EH (cell line): ENCODE results near the gene FAM151A.

Experiments
- DNase-seq: peaks from one replicate; pipeline ENCODE4 v3.0.0-alpha.2; 2015; ENCODE audit warnings: low read depth

Gene FAM151A

DNA sequence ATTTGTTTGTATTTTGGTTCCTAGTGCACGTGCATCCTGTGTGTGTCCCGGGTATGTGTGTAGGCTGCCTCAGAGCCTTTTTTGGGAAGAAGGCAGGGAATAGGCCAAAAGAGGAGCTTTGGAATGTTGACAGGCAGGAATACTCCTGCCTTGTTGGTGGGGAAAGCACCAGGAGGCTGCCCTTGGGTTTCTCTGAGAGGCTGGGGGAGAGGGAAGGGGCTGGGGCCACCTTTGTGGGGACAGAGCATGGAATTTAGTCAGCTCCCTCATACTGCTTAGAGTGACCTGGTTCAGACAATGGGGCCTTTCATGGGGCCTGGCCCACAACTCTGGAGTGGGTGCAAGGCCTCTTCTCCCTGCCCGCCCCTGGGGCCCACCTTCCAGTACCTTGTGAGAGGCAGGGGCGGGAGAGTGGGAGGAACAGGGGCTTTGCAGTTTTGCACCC lies 44.0 kb downstream of the FAM151A start:
- peak; percentile 41 for DNase-seq

DNA sequence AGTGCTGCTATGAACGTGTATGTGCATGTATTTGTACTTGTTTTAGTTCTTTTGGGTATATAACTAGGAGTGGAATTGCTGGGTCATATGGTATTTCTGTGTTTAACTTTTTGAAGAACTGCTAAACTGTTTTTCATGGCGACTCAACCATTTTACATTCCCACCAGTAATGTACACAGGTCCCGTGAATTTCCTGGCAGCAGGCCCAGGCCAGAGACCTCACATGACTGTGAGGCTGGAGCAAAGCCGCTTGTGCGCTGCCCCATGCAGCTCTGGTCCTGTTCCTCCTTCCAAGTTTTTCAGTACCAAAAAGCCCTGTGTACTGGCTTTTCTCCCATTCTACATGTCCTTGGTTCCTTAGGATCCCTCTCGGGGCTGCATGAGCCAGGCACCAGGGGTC lies 45.7 kb downstream of the FAM151A start:
- DNase-seq, result peak; percentile 56

DNA sequence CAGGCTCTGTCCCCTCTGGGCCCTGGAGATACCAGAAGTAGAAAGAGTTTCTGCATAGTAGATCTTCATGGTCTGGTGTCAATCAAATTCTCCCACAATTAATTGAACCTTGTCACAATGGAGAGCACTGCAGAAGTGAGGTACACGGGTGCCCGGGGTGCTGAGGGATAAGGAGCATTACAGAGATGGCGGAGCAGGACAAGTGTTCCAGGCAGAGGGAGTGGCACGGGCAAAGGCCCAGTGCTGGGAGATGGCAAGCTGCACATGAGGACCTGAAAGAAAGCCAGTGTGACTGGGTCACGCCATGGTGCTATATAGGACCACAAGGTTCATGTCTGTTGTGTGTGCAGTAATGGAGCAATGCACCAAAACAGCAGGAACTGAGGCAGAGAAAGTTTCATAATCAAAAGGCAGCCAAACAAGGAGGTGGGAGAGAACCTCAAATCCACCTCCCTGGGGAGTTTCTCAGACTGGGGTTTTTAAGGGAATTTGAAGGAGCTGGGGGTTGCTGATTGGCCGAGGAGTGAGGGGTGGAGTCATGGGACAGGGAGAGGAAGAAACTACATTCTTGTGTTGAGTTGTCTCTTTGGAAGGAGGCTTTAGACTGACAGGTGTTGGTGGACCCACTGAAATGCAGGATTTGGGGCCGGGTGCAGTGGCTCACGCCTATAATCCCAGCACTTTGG lies 47.6 kb downstream of the FAM151A start:
- DNase-seq, result no peak

DNA sequence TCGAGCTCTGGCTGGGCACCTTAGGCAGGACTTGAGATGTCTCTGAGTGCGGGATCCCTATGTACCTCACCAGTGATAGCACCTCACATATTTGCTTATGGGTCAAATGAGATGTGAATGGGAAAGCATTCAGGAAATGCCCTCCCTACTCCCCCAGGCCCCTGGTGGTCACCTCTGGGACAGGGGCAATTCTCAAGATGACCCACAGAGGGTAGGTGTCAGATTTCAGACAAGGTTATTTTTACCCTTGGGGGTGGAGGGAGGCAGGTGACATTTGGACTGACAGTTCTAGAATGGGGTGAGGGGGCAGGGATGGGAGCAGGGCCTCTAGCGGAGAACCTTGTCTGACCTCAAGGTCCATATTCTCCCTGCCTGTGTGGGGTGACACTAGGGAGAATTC lies 48.2 kb downstream of the FAM151A start:
- DNase-seq, result no peak

DNA sequence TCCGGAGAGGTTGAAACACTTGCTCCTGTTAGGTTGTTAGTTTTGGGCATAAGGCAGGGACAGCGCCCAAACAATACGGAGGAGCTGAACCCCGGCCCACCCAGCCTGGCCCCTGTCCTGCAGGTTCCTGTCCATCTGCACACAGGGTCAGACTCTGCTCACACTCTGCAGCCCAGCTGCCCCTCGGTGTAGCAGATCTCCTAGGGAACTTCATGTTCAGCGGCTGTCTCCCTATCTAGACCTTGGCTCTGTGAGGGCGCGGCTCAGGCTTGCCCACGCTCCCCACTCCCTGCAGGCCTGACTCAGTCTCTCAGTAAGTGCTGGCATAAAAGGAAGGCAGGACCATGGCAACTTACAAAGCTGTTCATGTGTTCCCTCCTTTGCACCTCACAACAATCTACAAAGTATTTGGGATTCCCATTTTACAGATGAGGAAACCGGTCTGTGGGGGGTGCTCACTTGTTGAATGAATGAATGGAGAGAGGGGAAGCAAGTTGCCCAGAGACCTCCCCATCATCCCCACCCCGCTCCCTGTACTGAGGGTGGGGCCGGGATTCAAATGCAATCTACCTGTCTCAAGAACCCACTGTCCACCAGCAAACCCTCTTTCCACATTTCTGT lies 49.1 kb downstream of the FAM151A start:
- DNase-seq, result no peak

DNA sequence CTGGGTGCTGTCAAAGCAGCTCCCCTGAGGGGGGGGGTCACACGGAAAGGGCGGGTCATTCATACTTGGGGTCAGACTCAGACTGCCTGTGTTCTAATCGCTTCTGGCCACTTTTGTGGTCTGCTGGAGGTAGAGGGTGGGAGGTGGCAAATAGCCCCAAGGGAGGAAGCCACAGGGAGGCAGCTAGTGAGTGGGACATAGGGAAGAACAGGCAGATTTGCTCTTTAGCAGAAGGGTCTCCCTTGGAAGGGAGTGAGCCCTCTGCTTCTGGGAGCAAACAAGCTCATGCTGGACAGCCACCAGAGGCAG lies 50.8 kb downstream of the FAM151A start:
- no peak for DNase-seq

DNA sequence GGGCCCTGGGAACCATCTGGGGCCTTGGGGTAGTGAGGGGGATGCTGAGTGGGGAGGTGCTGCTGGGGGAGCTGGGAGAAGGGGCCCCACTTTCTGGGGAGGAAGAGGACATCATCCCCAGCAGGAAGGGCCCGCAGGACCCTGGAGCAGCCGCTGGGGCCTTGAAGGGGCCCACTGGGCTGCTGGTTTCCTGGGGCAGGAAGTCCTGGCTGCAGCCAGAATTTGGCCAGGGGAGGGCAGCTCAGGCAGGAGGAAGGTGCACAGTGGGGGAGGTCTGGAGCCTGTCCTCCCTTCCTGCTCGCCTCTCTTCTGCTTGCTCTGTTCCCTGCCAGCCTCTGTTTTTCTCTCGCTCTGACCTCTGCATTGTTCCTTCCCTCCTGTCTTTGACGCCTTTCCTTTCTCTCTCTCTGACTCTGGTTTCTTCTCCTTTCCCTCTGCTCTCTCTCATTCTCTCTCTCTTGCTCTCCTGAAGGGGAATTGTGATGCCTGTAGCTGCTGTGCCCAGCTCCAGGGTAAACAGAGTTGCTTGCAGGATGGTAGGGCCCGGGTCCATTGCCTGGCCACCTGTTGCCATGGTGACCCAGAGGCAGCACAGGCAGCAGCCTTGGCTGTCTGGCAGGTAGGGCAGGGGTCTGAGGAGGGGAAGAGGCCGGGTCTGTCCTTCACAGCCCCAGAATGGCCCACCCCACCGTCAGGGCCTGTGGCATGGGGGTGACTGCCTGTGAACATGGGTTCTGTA lies 51.4 kb downstream of the FAM151A start:
- no peak for DNase-seq

DNA sequence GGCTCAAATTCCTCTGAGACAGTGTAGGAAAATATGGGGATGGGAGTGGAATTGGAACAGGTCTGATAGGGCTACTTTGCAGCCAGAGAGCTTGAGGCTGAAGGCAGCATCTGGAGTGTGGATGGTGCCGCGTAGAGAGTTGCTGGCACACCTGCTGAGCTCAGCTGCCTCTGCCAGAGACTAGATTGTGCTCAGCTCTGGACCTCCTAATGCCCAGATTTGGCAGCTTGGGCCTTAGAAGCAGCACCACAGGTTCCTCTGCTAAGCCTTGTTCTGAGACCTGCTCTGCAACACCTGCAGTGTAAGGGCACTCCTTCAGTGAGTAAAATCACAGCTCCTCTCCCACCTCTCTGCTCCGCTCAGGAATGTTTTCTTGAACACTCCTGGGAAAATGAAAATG lies 52.0 kb downstream of the FAM151A start:
- DNase-seq, result no peak

DNA sequence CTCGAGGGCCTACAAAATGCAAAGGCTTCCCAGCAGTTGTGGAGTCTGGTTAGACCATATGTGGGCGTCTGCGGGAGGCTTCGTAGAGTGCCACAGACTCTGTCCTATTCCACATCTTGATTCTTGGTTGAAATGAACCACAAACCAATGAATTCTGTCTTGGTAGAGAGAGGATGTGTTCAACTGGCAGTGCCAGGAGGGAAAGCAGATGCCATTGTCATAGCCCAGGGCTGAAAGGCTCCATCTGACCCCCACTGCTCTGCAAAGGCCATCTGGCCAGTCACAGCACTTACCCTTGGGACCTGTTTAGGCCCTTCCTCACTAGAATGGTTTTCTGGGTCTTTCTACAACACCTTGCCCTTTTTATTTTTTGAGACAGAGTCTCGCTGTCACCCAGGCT lies 53.2 kb downstream of the FAM151A start:
- DNase-seq, result no peak

DNA sequence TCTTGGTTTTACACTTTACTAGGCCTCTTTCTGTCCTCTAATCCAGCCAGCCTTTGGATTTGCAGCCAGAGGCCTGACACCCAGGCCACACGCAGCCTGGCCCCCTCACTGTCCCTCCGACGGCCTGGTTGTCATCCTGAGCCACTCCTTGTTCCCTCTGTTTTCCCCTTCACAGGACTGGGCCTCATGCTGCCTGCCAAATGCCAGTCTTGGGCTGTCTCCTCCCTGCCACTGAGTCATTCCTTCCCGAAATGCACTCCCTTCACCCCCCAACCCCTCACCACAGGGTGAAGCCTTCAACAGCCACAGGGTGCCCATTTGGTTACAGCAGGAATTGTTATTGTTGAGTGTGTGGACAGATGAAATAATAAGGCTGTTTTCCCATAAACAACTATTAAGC lies 54.0 kb downstream of the FAM151A start:
- DNase-seq, result peak; percentile 67

DNA sequence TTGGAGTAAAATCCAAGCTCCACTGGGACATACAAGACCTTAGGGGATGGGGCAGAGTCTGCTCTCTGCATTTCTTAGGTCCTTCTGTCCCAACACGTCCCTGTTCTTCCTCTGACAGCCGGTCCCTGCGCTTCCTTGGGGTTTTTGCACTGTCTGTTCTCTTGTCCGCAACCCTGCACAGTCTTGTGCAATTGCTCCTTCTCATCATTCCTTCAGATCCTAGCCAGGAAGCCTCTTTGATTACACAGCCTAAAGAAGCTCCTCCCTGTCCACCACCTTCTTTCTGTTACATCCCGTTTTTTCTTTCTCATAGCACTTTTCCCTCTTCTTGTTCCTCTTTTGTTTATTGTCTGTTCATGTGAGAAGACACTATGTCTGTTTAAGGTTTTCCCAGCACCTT lies 55.4 kb downstream of the FAM151A start:
- DNase-seq, result peak; percentile 39

DNA sequence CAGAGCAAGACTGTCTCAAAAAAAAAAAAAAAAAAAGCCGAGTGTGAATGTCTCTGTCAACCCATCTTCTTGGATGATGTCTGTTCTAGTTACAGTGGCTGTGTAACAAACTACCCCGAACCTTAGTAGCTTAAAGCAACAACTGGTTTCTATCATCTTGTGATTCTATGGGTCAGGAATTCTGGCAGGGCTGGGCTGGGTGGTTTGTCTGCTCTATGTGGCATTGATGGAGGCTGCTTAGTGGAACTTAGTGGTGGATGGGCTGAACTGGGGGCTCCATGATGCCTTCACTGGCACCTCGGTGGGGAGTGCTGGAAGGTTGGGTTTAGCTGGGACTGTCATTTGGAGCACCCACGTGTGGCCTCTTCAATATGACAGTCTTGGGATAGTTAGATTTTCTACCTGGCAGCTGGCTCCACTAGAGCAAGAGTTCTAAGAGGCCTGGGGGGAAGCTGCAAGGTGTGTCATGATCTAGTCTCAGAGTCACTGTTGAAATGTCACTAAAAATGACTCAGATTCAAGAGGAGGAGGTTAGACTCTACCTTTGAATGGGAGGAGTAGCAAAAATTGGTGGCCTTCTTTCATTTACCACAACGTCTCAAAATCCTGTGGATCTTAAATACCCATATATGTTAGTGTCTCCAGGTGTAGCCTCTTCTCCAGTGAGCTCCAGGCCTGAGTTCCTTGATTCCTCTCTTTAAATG lies 56.7 kb downstream of the FAM151A start:
- no peak for DNase-seq

DNA sequence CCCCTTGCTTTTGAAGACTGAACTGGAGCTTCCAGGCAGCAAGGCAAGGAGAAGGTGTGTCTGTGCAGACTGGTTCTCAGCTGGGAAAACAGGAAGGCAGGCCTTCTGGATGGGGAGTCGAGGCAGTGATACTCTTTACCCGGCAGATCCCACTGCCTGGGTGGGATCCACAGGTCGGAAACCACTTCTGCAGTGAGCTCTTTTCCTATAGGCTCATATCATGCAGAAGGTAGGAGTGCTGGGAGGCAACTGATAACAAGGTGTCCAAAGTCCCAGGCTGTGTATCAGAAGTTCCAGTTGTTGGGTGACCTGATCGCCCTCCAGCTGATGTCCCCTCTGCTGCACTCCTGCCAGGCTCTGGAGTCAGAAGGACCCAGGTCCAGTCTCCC lies 58.2 kb downstream of the FAM151A start:
- no peak for DNase-seq

DNA sequence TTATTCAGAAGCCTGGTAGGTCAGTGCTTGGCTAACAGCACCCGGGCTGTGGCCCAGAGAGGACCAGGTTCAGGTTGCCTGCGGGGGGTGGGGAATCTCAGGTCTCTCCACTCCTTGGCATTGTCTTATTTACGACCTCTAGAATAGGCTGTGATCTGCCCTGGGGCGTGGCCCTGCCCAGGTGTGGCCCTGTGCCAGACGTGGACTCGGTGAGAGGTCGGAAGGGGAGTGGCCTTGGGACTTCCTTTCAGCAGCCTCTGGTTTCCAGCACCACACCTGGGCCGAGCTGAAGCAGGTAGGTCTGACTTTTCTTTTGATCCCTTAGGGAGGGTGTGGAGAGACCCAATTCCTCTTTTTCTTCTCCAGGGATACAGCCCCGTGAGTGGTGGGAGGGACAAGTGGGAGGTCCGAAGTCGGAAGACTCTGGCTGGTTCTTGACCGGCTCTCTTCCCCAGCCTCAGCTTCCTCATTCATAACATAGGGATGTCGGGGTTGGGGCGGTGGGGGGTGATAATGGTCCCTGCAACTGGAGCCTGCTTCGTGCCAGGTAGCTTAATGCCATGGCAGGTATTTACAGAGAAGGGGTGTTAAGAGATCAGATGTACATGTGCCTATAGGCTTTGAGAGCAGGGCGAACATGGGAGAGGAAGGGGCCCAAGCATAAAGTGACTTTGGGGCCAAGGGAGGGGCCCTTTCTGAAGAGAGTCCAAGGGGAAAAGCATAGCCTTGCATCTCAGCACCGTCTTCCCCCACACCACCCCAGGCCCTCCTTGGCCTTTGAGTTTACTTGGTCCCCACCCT lies 58.8 kb downstream of the FAM151A start:
- no peak for DNase-seq

DNA sequence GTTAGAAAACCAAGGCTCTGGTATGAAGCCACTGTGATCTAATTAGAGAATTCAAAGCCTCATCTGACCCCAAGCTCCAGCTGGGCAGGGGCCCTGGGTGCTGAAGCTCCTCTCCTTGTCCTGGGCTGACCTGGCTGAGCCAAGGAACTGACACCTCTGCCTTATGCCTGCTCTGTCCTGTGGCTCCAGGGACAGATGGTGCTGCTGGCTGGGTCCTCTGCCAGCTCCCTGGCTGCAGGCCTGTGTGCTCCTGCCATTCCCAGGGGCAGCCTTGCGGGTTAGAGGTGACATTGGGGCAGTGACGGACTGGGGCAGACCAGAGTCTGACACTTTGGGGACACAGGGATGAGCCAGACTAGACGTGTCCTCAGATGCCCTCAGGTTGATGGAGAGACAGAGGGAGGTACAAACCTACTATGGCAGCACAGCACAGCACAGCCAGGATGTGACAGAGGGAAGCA lies 63.5 kb downstream of the FAM151A start:
- DNase-seq, result no peak
